ENCODE results near the gene ECEL1.

- TF ChIP-seq TAF1 (IDR thresholded peaks at IDR 0.05; ENCODE audit: borderline replicate concordance, low read depth, low read length) = no peak
- TF ChIP-seq POLR2A (IDR thresholded peaks at IDR 0.05; ENCODE audit: low read depth, low read length) = no peak
These were observed 4.2 kb downstream of the ECEL1 start for GRCh38 chr2:232483311-232483922.
